HG03095 (cell line): Measurements from ENCODE around the gene PPOX.
A peak's percentile ranks its signal among the peaks of the same experiment; 100 is the strongest.

Source experiments
- ATAC-seq: cut with Tn5 transposase; IDR thresholded peaks from one replicate; pipeline ENCODE4 v1.9.1; 2021; ENCODE audit warnings: moderate library complexity; ENCODE audit not compliant: unreplicated experiment

PPOX gene

DNA sequence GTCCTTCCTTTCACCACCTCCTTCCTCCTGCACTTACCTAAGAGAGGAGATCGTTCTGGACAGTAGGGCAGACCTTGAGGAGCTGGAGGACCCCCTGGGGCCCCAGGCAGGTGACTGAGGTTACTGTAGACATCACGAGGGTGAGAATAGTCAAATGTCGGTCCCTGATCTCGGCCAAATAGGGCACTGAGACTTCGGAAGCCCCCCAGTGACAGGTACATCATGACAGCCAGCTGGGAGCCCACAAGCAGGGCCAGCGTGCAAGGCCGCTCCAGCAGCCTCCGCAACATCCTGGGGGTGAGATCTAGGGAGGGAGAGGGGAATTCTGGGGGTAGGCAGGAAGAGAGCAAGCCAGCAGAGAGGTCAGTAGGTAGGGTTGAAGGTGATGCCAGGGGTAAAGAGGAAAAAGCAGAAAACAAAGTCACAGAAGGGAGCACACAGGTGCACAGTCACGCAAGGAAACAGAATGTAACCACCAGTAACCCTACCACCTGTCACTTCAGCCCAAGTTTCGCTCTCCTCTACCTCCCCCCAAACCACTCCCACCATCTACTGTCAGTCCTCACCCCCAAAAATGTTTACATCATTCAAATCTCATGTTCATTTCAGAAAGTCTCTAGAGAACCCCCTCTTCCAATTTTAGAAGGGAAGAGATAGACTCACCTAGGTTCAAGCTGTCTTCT, 9.7 kb downstream of the PPOX start:
- ATAC-seq = no peak

DNA sequence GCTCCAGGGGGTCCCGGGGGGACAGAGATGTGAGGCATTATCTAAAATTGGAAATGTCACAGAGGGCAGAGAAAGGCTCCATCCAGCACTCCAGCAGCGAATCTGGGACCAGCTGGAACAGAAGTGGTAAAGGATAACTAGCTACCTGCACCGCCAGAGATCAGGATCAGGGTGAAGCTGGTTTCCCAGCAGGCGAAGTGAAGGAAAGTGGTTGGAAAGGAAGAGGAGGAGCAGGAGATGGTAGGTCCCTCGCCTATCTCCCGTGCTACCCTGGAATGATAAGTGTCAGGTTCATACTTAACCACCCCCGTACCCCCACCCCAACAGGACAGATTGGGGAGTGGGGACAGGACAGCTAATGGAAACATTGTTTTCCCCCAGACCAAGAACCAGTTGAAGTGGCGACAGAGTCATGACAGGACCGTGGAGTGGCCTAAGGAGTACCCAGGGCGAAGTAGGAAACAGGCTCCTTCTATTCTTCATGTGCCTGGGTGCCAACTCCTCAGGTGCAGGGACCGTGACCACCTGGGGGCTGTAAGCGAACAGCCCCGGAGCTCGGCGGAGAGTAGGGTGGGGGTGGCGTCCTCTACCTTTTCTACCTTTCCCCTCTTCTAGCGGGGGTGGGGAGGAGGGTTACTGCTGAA, 10.4 kb downstream of the PPOX start:
- ATAC-seq = no peak

DNA sequence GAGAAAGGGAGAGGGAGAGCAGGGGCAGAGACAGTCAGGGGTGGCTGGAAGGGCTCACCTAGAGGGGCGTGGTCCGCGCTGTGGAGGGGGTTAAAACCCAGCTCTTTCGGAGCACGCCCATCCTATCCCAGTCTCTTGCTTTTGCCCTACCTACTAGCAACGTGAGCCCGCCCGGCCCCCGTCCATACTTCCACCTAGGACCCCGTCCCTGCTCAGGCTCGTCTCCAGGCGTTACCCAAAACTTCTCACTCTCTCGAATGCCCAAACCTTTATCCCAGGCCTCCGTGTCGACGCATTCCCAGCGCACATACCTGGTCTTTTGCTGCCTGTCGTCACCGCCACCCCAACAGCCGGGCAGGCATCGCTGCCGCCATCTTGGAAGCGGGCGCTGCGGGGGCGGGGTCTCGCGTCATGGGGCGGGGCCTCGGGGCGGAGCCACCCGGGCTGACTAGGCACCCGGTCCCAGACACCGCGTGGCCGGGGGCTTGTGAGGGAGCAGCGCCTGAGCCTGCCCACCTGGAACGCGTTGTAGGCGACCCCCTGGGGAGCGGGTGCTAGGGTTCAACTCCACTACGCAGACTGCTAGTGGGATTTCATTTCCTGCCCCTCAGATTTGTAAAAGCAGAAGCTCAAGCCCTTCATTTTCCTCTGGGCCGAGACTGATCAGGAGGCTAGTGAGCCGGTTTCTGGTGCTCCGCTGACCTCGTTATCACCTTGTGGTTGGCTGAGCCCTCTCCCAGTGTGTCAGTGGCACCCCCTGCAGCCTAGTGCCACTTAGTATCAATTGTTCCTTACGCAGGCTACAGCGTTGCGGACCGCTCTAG, 11.1 kb downstream of the PPOX start, which contains the start of gene B4GALT3:
B4GALT3 (minus strand) TSS at position 396 of the 824 bp plus-strand sequence. CDS start 1,447 bp downstream, outside the sequence.
- ATAC-seq = peak; percentile 71

DNA sequence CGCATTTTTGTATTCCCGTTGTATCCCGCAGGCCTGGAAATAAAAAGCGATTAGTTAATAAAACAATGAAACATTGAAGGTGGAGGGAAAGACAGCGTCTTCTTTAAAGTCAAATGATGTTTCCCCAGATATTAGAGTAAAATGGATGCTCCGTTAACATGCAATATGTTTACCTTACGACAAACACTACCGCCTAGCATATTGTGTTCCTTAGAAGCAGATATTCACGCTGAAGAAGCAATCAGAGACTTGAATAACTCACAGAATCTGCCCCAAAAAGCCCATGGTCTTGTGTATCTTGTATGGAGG, 11.7 kb downstream of the PPOX start:
- ATAC-seq = no peak

DNA sequence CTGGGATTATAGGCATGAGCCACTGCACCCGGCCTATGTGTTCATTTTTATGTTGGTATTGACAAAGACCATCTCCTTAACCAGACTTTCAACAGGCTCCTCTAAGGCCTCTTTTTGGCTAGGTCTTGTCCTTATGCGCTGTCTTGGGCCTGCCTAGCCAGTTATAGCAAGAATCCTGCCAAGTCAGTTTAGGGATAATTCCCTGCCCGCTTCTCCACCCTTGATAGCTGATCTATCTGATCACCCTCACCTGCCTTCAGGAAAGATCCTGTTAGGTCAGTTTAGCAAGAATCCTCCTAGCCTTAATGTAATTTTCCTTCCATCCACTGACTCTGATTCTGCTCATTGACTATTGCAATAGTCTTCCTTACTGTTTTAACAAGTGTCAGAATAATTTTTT, 13.5 kb downstream of the PPOX start:
- ATAC-seq = no peak

DNA sequence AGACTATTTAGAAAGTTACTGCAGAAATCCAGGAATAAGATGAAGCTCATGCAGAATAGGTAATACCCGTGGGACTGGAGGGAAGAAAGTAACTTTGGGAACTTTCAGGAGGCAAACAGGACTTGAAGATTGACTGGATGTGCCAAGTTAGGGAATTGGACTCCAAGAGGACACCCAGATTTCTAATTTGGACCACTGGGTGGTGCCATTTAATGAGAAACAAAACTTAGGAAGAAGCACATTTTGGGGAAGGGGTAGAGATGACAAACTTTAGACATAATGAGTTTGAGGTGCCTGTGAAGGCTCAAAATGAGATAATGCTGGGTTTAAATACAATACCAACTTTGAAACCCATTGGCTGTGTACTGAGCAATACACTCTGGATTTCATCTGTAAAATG, 14.4 kb downstream of the PPOX start:
- ATAC-seq = no peak

DNA sequence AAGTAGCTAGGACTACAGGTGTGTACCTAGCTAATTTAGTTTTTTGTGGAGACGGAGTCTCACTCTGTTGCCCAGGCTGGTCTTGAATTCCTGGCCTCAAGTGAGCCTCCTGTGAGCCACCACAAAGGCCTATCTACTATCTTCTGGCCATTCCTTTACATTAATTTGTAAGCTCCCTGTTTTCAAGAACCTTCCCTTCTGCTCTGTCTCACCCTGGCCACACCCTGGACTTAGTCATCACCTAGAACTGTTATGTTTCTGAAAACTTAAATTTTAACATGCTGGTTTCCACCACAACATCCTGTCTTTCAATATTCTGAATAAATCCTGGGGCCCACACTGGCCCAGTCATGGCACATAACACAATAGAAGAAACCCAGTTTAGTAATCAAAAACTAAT, 16.0 kb downstream of the PPOX start:
- peak; percentile 52 for ATAC-seq

DNA sequence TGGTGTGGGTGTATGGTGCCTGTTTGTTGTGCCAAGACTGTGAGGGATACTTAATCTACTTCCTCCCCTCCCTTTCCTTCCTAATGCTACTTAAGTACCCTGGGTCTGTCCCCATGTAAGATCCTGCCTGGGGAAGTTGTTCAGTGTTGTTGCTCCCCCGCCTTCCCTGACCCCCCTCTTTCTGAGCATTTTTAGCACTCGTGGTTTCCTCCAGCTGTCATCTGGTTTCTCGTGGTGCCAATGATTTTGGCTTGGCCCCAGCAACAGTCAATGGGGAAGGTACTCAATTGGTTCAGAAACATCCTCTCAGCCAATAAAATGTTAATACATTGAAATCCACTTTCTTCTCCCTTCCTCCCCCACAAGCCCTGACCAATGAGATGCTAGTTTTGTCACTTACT, 19.1 kb downstream of the PPOX start:
- ATAC-seq = peak; percentile 50

DNA sequence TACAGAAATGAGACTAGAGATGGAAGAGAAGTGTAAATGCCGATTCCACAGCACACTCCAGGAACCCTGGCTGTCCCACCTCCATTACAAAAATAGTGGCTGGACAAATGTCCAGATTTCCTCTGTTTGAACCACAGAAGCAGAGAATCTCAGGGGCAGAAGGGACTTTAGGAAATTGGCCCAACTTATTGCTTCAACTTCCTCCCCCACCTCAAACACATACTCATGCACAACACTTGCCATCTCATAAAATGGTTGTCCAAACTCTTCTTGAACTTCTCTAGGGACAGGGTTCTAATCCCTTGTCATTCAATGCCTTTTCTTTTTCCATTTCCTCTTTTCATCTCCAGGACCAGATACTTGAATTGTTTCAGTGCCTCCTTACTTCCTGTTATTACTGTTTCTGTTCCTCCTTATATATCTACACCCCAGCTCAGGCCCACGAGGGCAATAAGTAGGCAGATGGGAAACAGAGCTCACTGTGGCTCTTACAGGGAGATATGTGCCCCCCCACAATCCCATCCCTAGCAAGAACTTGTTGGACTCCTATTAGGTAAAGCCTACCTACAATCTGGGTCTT, 19.6 kb downstream of the PPOX start:
- ATAC-seq = no peak

DNA sequence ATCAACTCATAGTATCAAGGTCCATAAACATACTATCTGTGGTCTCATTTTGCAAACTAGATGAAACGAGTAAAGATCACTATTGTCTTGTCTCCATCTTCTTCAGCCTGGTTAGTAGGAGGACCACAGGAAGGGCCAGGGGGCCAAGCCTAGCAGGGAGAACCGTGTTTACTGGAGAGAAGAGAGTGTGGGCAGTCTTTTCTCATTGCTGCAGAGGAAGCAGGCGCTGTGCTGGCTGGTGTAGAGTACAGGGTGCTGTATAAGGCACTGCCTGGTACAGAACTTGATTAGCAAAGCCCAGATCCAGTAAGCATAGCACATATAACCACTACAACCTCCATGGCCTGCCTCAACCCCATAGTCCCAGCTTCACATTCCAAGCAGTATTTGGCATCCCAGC, 21.1 kb downstream of the PPOX start:
- no peak for ATAC-seq

DNA sequence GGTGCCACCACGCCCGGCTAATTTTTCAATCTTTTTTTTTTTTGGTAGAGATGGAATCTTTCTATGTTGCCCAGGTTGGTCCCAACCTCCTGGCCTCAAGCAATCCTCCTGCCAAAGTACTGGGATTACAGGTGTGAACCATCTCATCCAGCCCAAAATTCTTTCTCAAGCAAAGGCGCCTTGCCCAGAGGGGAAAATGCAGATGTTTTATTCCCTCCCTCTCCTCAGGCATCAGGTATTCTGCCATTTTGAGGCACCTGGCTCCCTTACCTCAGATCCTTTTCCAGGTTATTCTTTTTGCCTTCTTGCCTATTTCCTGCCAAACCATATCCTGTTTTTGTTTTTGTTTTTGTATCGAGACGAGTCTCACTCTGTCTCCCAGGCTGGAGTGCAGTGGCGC, 22.2 kb downstream of the PPOX start:
- no peak for ATAC-seq

DNA sequence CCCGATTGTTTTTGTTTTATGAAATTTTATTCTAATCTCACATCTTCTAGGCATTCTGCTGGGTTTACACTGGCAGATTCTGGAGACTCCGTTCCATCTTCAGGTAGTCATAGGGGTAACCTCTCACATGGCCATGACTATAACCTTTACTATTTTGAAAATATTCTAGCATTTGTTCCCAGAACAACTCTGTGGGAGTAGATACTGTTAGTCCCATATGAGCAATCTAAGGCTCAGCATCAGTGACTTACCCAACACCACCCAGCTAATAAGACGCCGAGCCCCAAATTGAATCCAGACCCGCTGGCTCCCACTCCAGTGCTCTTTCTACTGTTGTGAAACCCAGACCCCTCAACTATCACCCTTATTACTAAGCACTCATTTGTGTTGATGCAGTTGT, 22.8 kb downstream of the PPOX start:
- ATAC-seq = no peak

DNA sequence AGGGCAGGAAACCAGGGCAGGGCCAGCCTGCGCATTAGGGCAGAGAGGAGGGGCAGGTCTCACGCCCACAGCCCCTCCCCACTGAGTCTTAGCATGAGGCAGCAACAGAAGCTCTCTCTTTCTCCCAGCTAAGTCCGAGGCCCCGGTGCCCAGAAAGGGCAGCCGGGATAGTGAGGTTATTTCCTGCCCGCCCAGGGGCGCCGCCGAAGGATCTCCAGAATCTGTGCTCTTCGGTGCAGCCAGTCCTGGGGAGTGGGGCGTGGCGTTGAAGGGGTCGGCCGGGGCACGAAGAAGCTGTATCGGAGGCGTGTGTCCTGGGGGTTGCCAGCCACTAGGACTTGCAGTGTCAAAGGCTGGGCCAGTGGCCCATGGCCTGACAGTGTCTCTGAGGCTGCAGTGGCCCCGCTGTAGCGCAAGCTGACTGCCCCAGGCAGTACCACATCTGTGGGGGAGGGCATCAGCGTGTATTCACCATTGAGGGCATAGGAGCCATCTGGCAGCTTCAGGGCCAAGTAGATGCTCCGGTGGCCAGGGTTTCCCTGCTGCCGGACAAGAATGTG, 24.8 kb downstream of the PPOX start:
- no peak for ATAC-seq

DNA sequence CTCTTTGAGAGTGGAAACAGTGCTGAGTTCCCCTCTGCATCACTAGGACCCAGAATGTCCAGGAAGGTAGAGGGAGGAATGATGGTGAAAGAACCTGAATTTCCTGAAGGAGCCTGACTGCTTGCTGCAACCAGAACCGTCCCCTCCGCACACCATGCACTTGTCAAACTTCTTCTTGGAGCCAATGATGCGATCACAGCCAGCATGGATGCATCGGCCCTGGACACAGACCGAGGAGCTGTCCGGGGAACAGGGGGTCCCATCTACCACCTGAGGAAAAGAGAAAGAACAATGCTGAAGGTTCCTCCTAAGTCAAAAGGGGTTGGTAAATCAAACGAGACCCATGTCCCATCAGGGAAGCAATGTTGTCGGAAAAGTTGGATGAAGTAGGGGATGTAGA, 25.7 kb downstream of the PPOX start:
- no peak for ATAC-seq

DNA sequence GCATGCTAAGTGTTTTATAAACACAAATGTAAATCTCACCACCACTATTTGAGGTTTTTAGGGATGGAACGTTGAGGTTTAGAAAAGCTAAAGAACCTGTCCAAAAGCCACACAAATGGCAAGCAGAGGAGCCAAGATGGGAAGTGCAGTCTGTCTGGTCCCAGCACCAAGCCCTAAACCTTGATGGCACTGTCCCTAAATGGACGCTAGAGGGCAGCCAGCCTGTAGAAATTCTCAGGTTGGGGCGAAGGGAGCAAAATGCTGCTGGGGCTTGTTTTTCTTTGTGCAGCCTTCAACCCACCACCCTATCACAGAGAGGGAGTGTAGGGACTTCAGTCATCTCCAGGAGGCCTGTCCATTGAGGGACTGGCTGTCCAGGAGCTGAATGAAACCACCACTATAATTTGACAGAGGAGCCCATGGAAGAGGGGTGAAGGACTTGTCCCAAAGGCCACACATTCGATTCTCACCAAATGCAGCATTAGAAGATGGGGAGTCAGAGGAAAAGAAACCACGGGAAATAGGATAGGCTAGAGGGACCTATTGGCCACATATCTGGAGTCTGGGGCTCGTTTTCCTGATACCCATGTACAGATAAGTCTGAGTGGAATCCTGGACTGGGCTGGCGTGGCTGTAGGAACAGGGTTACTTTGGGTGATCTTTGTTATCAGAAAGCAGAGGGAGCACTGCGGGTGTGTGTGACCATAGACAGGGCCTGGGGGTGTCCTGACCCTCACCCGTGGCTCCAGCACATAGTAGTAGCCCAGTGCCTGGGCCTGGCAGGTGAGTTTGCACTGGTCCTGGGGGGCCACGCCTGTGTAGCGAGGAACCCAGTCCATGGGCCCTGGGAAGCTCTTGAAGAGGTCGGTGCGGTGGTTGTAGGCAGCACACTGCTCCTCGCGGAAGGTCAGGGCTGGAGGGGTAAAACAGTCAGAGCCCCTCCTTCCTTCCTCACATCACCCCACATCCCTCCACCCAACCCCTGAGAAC, 26.5 kb downstream of the PPOX start:
- ATAC-seq = no peak

DNA sequence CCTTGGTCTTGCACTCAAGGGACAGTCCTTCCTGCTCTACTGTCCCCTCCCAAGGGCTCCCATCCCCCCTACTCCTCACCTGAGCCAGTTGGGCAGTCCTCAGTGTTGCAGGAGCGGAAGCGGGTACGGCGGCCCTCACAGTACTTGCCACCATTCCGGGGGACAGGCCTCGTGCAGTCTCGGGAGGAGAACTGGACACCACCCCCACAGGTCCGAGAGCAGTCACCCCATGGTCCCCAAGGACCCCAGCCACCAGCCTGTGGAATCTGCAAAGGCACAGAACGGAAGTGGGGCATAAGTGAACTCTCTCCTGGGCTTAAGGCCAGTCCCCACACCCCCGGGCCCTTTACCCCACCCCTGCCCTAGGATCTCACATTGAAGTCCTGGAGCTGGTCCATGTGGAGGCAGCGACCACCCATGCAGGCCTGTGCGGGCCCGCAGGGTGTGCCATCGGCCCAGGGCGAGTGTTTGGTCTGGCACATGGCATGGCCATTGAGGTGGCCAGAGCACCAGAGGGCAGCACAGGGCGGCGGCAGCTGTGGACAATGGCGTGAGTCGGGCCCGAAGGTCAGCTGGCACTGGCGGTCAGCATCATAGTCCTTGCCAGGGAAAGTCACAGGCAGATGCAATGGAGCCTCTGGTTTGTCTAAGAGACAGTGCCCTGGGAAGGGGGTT, 27.5 kb downstream of the PPOX start:
- no peak for ATAC-seq

DNA sequence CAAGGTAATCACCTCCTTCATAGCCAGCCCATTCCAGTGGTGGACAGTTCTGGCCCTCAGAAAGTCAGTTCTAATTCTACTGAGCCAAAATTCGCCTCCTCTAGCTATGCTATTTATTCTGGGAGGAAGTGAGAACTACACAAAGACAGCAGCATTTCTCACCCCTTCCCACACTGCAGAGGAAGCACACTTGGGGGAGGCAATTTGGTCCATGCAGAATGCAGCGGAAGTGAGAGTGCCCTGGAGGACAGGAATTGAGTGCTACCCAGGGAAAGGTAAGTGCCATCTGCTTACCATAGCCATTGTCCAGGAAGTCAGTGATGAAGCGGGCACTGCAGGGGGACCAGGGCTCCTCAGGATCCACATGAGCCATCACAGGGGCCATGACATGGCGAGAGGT, 28.9 kb downstream of the PPOX start:
- ATAC-seq = peak; percentile 45

DNA sequence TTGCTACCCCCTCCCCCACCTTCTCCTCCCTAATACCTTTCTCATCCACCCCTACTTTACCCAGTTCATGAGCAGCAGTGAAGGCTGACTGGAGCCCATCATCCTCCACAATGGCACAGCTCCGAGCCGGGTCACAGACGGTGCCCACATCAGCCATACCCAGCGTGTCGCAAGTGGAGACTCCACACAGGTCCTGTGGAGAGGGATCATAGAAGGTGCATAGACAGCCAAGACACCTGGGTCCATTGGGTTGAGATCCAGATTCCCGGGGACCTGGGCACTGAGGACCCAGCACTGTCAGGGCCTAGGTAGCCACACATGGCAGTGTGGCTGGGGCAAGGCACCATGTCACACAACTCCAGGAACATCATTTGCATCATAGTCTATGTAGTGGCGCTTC, 29.9 kb downstream of the PPOX start:
- ATAC-seq = no peak

DNA sequence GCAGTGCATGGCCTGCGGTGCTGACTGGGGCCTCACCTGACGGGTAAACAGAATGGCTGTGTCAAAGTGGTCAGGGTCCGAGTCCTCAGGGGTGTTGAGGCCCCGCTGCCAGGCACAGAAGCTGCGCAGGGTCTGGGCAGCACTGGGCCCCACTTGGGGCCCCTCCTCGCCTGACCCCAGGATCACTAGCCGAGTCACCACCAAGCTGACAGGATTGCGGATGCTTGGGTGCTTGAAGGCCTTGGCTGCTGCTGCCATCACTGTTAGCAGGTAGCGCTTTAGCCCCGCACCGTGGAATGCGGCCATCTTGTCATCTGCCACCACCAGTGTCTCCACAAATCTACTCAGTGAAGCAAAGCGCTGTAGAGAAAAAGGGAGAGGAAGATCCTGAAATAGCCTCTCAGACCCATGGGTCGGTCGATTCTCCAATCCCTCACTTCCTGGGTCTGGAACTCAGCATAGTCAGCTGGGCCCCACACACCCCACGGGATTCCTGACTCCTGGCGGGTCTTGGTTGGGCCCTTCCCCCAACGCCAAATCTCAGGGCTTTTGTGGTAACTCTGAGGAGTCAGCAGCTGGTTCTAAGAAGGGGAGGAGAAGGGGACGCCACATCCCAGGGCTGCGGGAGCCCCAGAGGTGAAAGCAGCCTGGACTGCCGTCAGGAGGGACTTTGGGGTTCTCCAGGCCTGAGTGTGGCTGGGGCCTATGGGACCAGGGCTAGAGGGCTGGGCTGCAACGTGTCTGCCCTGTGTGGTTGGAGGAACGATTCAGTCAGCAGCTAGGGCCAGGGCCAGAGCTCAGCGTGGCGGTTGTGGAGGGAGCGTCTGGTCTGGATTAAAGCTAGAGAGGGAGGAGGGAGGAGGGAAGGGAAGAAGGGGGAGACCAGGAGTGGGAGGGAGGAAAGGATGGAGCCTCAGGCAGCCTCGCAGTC, 30.6 kb downstream of the PPOX start:
- ATAC-seq = no peak
